Cardiac septum (tissue), 1 donor: ENCODE results near the gene DZIP3. TPM values are rescaled to one million over a fixed set of nuclear protein-coding genes. Genes with fewer than 3 reads are reported as not detected.

ENCODE experiments used
- total RNA-seq: library from RNA; stranded (reverse); fragmentation: NEBNext Ultra II Directional; extraction: Animal tissue kit (Norgen Biotek cat#: 25700); gene quantifications from one replicate; pipeline ENCODE4 v1.2.1, GENCODE V29; 2021
- donor health status: DM: no; HTN: no; CAD: no.

DZIP3 gene
- total RNA-seq, 1 donor from 2014 or later = 17.7 TPM

Other genes with a start within 250 kb of the DZIP3 start
- gene MYH15, start 79.1 kb upstream of the DZIP3 start, total RNA-seq = 0.54 TPM
- 1.3 TPM for gene CIP2A, start 284 bp upstream of the DZIP3 start, total RNA-seq
- not detected for gene RETNLB, start 167.7 kb downstream of the DZIP3 start, total RNA-seq
- gene TRAT1, start 233.1 kb downstream of the DZIP3 start, total RNA-seq = 0.30 TPM